NCI-H1694 (cell line): ENCODE data around the gene TRIP6.

Experiments used
- DNase-seq: peaks from one replicate; lab custom pipeline; 2025; lab: John Stamatoyannopoulos, UW

TRIP6 gene

GRCh38 chr7:100867040-100867775 lies at the start of gene TRIP6:
TSS of gene TRIP6 (plus strand) at chr7:100867387. CDS start at chr7:100867498, 111 bp downstream.
- no peak for DNase-seq

- no peak for DNase-seq
These were observed 48.8 kb upstream of the TRIP6 start for GRCh38 chr7:100818366-100818765.

GRCh38 chr7:100818825-100819224 lies 48.4 kb upstream of the TRIP6 start:
- no peak for DNase-seq

GRCh38 chr7:100819586-100819985 lies 47.6 kb upstream of the TRIP6 start:
- DNase-seq = no peak

- no peak for DNase-seq
These were observed 44.7 kb upstream of the TRIP6 start for GRCh38 chr7:100822236-100823139.

GRCh38 chr7:100823140-100823525 lies 44.1 kb upstream of the TRIP6 start:
- no peak for DNase-seq

- DNase-seq = no peak
These were observed 43.7 kb upstream of the TRIP6 start for GRCh38 chr7:100823534-100823933.

GRCh38 chr7:100824499-100825214 lies 42.5 kb upstream of the TRIP6 start:
- DNase-seq = no peak

- no peak for DNase-seq
These were observed 41.9 kb upstream of the TRIP6 start for GRCh38 chr7:100825215-100825671.

GRCh38 chr7:100825751-100826513 lies 41.3 kb upstream of the TRIP6 start:
- no peak for DNase-seq

GRCh38 chr7:100826514-100827329 lies 40.5 kb upstream of the TRIP6 start:
- no peak for DNase-seq

- no peak for DNase-seq
These were observed 39.6 kb upstream of the TRIP6 start, which contains the start of gene EPHB4 for GRCh38 chr7:100827330-100828226. TSS of gene EPHB4 (minus strand) at chr7:100827523. CDS start at chr7:100827030, 493 bp downstream.

GRCh38 chr7:100829150-100829716 lies 38.0 kb upstream of the TRIP6 start:
- DNase-seq = no peak

- DNase-seq = no peak
These were observed 36.8 kb upstream of the TRIP6 start for GRCh38 chr7:100830396-100830795.

GRCh38 chr7:100832281-100832633 lies 34.9 kb upstream of the TRIP6 start:
- no peak for DNase-seq

GRCh38 chr7:100835903-100836811 lies 31.0 kb upstream of the TRIP6 start:
- no peak for DNase-seq

- no peak for DNase-seq
These were observed 30.4 kb upstream of the TRIP6 start for GRCh38 chr7:100836812-100837098.

- DNase-seq = no peak
These were observed 29.9 kb upstream of the TRIP6 start for GRCh38 chr7:100837099-100837836.
